NCI-H2227 treated with DMSO at 0.1 percent for 48 hours (cell line): ENCODE data around the gene DND1.
A peak's percentile ranks its signal among the peaks of the same experiment; 100 is the strongest.
"Not testable (repeated sequence)": the region's sequence is repeated elsewhere in the genome, so short reads cannot be mapped to it uniquely, and the experiment has no call there.

ENCODE experiments used
- DNase-seq: peaks from one replicate; lab custom pipeline; 2025; lab: John Stamatoyannopoulos, UW

The DND1 gene

DNA sequence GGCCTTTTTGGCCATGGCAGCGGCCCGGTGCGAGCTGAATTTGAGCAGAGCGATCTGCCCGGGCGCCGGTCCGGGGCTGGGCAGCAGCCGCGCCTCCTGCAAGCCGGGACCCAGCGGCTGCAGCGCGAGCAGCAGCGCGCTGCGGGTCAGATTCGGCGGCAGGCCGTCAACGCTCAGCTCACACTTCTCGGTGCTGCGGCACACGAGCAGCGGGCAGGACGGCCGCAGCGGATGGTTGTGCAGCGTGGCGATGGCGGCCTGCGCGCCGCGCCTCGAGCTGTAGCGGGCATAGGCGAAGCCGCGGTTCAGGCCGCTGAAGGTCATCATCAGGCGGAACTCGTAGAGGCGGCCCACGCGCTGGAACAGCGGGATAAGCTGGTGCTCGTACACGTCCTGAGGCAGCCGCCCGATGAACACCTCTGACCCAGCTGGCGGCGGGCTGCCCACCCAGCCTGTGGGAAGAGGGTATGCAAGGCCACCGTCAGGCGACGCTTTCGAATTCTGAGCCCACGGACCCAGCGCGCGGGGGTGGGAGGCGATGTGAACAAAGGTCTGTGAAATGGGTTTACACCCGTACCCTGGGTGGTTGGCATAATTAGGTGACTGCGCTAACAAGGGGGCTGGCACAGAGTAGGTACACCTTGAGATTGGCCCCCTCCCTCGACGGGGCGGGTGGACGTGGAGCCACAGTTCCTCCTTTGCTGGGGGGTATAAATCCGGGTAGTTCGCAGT, 755 bp downstream of the DND1 start:
- DNase-seq: no peak

DNA sequence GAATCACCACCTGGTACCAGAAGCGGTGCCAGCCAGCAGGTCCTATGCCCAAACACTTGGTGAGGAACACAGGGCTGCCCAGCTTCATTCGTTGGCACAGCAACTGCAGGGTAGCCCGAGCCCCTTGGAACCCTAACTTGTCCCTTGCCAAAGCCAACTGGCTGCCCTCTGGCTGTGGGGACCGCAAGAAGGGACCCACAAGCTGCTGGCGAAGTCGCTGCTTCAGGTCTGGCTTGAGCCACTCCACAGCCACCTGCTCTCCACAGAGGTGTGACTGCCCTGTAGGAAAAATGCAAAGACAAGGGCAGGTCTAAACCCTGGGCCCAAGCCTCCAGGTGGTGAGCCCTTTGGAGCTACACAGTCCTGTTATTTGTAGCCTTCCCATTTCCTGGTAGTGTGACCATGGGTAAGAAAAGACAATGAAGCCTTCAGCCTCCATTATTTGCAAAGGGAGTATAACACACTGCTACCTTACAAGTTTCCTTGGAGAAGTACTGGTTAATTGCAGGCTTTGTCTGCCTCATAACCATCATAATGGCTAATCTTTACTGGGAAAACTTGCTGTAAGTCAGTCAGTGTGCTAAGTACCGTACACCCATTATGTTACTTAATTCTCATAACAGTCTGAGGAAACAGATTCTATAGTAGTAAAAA, 1.8 kb downstream of the DND1 start:
- no peak for DNase-seq

GRCh38 chr5:140671035-140671434, 2.3 kb downstream of the DND1 start:
- DNase-seq: not testable (repeated sequence)

DNA sequence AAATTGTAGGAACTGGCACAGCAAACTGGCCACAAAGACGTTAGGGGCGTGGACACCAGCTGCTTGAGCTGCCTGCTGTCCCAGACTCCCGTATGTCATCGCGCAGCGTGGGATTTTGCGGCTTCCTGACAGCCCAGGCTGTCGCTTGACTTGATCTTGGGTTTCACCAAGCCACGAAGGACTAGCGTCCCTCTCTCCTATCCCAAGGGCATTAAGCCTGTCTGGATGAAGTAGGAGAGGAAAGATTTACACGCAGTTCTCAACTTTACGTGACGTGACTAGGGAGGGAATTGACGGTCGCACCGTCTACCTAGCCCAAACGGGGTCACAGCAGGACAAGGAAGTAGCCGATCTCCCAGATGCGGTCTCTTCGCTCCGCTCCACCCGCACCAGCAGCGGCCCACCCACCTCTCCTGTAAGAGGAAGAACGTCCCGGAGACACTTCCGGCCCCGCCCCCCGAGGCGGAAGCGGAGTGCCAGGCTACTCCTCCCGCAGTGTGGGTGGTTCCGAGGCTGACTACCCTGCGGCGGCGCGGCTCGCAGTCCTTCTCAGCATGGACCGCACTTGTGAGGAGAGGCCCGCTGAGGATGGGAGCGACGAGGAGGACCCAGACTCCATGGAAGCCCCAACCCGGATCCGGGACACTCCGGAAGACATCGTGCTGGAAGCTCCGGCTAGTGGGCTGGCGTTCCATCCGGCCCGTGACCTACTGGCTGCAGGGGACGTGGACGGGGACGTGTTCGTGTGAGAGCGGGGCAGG, 8.8 kb downstream of the DND1 start, which contains the start of gene WDR55:
WDR55 (plus strand) TSS at position 546 of the 761 bp plus-strand sequence; CDS start at position 555, 9 bp downstream.
- peak; percentile 80 for DNase-seq

- no peak for DNase-seq
These were observed 9.4 kb downstream of the DND1 start for GRCh38 chr5:140664030-140664358.

GRCh38 chr5:140660371-140660770, 13.0 kb downstream of the DND1 start:
- DNase-seq: not testable (repeated sequence)

DNA sequence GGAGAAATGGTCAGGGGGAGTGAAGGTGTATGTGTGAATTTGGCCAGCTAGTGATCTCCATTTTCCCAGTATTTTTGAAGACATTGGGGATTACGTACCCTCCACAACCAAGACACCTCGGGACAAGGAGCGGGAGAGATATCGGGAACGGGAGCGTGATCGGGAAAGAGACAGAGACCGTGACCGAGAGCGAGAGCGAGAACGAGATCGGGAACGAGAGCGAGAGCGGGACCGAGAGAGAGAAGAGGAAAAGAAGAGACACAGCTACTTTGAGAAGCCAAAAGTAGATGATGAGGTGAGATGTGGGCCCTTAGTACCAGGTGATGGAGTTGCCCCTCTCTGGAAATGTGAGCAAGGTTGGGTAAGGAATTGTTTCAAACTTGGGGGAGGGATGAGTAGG, 14.5 kb downstream of the DND1 start:
- DNase-seq: no peak

DNA sequence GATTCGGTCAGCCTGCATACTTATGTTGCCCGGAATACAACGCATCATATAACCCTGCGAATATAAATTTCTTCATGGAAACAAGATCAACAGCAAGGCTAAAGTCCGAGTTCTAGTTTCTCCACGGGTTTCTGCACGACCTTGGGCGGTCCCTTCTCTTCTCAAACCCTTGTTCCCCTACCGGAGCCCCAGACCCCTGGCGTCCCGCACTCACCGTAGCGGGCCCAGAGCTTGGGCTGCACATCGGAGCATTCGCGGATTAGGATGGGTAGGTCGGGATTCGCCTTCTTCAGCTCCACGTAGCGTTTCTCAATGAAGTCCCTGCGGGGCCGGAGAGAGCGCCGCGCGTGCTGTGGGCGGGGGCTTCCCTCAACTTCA, 26.3 kb downstream of the DND1 start:
- DNase-seq: no peak

DNA sequence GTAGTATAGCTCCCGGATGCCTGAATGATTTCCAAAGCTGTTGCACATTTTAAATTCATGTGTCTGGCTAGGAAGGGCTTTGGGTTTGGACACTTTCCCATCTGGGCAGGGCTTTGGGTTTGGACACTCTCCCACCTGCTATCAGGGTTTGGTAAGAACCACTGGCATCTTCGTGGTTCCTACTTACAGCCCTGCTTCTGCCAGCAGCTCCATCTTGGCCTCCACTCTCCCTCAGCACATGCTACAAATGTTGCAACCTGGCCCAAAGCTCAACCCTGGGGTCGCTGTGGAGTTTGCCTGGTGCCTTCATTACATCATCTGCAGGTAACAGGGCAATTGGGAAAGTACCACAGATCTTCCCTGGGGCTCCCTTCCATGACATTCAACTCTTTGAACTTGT, 30.7 kb downstream of the DND1 start:
- DNase-seq: no peak

GRCh38 chr5:140641716-140642115, 31.7 kb downstream of the DND1 start:
- no peak for DNase-seq

DNA sequence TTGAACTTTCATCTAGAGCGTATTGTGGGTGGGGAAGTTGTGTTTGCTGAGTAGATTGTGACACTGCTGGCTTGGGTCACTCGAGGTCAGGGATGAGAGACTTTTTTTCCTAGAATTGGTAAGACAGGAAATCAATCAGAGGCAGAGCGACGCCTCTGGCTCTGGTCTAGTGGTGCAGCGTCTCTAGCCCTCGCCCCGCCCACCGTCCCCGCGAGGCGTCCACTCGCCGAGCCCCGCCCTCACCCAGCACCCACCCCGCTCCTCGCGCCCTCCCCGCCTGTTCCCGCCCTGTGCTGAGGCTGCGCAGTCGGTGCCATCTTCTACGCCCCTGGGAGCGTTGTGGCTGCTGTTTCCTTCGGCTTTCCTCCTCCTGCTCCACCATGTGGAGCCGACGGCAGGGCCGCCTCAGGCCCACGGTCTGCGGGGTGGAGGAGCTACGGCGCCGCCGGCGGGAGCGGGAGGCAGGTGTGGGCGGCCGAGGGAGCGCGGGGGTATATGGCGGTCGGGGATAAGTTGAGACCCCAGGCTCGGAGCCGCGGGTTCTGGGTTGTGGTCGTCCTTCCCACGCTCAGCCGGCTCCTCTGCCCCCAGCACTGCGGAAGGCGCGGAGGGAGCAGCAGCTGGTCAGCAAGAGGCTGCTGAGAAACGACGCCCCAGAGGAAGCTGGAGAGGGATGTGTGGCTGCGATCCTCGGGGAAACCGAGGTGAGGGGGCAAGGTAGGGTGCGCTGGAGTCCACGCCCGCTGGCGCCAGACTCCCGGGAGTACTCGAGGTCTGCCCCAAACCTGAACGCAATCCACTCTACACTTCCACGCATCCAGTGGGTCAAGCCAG, 34.0 kb downstream of the DND1 start, which contains the start of gene TMCO6:
TMCO6 (plus strand) TSS at position 304 of the 834 bp plus-strand sequence; CDS start at position 381, 77 bp downstream.
- peak; percentile 80 for DNase-seq

DNA sequence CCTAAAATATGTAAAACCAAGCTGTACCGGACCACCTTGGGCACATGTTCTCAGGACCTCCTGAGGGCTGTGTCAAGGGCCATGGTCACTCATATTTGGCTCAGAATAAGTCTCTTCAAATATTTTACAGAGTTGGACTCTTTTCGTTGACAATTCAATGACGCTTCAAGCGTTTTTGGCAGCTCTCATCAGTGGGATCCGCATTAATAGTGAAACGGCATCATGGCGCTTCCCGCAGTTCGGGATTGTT, 34.6 kb downstream of the DND1 start:
- not testable (repeated sequence) for DNase-seq

DNA sequence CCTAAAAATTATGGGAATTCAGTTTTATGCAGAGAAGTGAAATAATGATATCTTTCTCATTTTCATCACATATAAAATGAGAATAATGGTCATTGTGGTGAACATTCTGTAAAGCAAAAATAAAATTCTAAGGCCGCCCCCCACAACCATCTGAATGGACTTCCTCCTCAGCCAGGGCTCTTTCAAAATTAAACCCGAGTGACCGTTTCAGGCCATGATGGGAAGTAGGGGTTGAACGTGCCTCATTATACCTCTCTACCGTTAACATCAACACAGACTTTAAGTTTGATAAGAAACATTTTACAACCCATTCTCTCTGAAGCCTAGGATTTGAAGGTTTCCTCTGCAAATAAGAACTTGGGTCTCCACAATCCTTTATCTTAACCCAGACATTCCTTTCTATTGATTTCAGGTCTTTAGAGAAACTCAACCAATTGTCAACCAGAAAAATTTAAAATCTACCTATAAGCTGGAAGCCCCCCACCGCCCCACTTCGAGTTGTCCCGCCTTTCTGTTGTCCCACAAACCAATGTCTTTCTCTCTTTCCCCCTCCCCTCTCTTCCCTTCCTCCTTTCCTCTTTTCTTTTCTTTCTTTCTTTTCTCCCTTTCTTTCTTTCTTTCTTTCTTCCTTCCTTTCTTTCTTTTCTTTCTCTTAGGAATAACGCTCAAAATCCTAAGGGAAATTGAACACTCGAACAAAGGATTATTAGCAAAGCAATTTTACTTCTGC, 35.8 kb downstream of the DND1 start:
- DNase-seq: no peak

DNA sequence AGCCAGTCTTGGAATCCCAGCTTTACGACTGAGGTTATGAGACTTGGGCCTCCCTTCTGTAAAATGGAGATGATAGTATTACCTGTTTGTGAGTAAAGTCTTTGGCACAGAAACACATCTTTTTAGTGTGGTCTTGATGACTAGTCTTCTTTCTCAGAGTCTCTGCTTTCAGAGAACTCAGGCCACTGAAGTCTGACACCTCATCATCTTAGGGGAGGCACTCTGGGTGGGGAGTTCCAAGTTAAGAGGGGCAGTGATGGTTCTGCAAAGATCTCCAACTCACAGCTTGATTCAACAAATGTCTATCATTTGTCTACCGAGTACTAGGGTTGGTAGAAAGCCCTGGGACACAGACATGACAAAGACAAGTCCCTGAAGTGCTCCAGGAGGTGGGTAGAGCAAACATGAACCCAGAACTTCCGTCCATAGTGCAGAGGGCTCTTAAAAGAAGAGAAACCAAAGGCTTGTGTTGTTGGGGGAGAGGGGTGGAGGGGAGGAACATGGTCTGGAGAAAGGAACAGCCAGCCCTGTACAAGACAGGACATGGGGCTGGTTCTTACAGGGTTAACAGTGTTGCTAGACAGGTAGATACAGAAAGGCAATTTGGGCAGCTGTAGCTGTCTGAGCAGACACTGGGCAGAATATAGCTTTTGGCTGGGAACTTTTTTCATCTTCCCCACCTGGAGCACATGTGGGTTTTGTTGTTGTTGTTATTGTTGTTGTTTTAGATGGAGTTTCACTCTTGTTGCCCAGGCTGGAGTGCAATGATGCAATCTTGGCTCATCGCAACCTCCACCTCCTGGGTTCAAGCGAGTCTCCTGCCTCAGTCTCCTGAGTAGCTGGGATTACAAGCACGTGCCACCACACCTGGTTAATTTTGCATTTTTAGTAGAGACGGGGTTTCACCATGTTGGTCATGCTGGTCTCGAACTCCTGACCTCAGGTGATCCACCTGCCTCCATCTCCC, 37.8 kb downstream of the DND1 start:
- DNase-seq: no peak

- DNase-seq: no peak
These were observed 39.3 kb downstream of the DND1 start for GRCh38 chr5:140634103-140634502.

- DNase-seq: no peak
These were observed 39.9 kb downstream of the DND1 start for GRCh38 chr5:140633501-140633900.

- DNase-seq: no peak
These were observed 40.3 kb downstream of the DND1 start, which contains the start of gene CD14 for GRCh38 chr5:140633021-140633471. CD14 (minus strand) TSS chr5:140633175; CDS start chr5:140633071, 104 bp downstream.

- peak; percentile 25 for DNase-seq
These were observed 40.9 kb downstream of the DND1 start for GRCh38 chr5:140632366-140633020.

DNA sequence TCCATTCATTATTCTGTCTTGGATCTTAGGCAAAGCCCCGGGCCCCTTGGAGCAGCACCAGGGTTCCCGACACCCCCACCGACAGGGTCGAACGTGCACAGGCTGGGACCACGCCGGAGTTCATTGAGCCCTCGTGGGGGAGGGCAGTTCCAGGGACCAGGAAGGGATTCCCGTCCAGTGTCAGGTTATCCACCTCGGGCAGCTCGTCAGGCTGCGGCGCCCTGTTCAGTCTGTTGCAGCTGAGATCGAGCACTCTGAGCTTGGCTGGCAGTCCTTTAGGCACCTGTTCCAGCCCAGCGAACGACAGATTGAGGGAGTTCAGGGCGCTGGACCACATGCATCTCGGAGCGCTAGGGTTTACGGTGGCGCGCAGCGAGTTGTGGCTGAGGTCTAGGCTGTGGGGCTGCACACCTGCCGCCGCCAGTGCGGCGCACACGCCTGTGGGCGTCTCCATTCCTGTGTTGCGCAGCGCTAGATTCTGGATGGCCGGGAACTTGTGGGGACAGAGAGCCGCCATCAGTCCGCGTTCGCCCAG, 41.5 kb downstream of the DND1 start:
- DNase-seq: peak; percentile 25
